ENCODE data around the gene DDIT4.

DNA sequence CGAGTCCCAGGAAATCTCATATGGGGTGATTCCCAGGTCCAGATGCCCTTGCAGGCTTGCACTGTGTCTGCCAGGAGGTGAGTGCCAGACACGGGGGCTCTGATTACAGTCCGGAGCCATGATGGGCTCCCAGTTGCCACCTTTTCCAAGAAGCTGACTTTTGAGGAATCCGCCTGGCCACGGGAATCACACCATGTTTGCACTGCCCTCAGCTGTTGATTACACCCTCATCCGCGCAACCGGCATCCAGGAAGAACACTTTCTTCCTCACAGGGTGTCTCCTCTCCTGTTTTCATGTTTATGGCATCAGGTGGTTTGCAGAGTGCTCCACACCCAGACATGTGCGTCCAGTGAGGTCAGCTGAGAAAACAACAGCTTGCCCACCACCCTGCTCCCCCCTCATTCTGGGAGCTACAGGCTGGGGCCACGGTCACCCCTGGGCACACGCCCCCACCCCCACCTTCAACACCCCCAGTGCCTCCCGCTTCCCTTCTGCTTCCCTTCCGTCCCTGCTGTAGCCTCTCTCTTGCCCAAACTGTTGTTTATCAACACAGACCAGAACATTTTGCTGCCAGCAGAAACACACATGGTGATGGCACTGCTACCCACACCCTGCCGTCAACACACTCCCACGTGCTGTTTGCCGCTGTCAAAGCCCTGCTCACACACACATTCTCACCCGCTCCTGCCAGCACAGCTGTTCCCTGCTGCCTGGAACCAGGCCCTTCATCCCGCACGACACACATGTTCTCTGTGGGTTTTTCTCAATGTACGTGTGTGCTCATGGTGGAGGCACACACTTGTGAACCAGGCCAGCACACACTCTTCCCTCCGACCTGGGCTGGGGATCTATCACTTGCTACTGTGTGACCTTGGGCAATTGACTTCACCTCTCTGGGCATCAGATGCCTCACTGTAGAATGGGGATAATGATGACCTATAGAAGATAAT is 35.8 kb downstream of the DDIT4 start:
- TF ChIP-seq GLIS3 (CRISPR knock-in tag; IDR thresholded peaks at IDR 0.05) (no peak), ARNTL (CRISPR knock-in tag; IDR thresholded peaks at IDR 0.05; ENCODE audit: borderline replicate concordance, low read depth) (no peak), ZFP30 (CRISPR knock-in tag; IDR thresholded peaks at IDR 0.05) (no peak), TOX (CRISPR knock-in tag; IDR thresholded peaks at IDR 0.05; ENCODE audit: borderline replicate concordance) (no peak), PPARA (CRISPR knock-in tag; IDR thresholded peaks at IDR 0.05; ENCODE audit: borderline replicate concordance) (no peak), BACH2 (CRISPR knock-in tag; IDR thresholded peaks at IDR 0.05; ENCODE audit: borderline replicate concordance) (no peak)
- TF ChIP-seq, protein P1, sequence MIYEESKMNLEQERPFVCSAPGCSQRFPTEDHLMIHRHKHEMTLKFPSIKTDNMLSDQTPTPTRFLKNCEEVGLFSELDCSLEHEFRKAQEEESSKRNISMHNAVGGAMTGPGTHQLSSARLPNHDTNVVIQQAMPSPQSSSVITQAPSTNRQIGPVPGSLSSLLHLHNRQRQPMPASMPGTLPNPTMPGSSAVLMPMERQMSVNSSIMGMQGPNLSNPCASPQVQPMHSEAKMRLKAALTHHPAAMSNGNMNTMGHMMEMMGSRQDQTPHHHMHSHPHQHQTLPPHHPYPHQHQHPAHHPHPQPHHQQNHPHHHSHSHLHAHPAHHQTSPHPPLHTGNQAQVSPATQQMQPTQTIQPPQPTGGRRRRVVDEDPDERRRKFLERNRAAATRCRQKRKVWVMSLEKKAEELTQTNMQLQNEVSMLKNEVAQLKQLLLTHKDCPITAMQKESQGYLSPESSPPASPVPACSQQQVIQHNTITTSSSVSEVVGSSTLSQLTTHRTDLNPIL (CRISPR knock-in tag; IDR thresholded peaks at IDR 0.05; ENCODE audit: low read depth), result no peak

Measured in SK-N-SH treated with all-trans-retinoic acid at 6 μM for 48 hours (cell line).